K562 (cell line): ENCODE measurements around the gene SH3PXD2B. TPM values are rescaled to one million over a fixed set of nuclear protein-coding genes. Genes with fewer than 3 reads are reported as not detected.
A peak's percentile ranks its signal among the peaks of the same experiment; 100 is the strongest.

Source experiments
- CBFA2T3 ChIP-seq: fragments of 450-650 bp; IDR thresholded peaks from 2 replicates; pipeline ENCODE4 v1.6.1; 2017
- ETV1 ChIP-seq: fragments of 450-650 bp; conservative IDR thresholded peaks from 2 replicates; pipeline ENCODE4 v1.6.1; 2016; ENCODE audit warnings: missing genetic modification characterization, control low read depth, low read depth, missing compliant biosample characterization
- FOXA1 ChIP-seq: fragments of 450-650 bp; IDR thresholded peaks from 2 replicates; pipeline ENCODE4 v1.6.1; 2016; ENCODE audit warnings: mild to moderate bottlenecking, borderline replicate concordance
- FOXM1 ChIP-seq, 2 experiments: fragments of 450-650 bp in 1 of 2; sonication (generic) in 1 of 2; formaldehyde crosslinking in 1 of 2; IDR thresholded peaks; 2 replicates each; pipeline versions ENCODE4 v1.6.1 to v1.9.0; 2017 to 2022; ENCODE audit warnings: low read depth in 2 of 2, mild to moderate bottlenecking in 2 of 2, missing genetic modification reagents in 1 of 2, moderate library complexity in 1 of 2
- MGA ChIP-seq: fragments of 450-650 bp; IDR thresholded peaks from 2 replicates; pipeline ENCODE4 v1.6.1; 2016; ENCODE audit warnings: mild to moderate bottlenecking, moderate library complexity
- NFIC ChIP-seq: fragments of 450-650 bp; IDR thresholded peaks from 2 replicates; pipeline ENCODE4 v1.6.1; 2017; ENCODE audit warnings: mild to moderate bottlenecking, inconsistent platforms
- PRPF4 ChIP-seq: fragments of 200-400 bp; formaldehyde crosslinking; IDR thresholded peaks from one replicate; pipeline ENCODE4 v1.6.1; 2017; ENCODE audit warnings: low read length, low read depth, mild to moderate bottlenecking; ENCODE audit not compliant: insufficient read depth, poor library complexity, severe bottlenecking
- RAD21 ChIP-seq, 2 experiments: fragments of 250-450 bp in 1 of 2; fragments of 450-650 bp in 1 of 2; sonication (Bioruptor Pico) in 1 of 2; formaldehyde crosslinking in 1 of 2; IDR thresholded peaks in 1 of 2; conservative IDR thresholded peaks in 1 of 2; 2 replicates each; pipeline versions ENCODE4 v1.4.0 to v1.8.0; 2020 to 2022; ENCODE audit warnings: mild to moderate bottlenecking in 2 of 2, moderate library complexity in 1 of 2
- RBM25 ChIP-seq: fragments of 200-400 bp; formaldehyde crosslinking; IDR thresholded peaks from 2 replicates; pipeline ENCODE4 v1.6.1; 2018; ENCODE audit warnings: low read length, low read depth, moderate library complexity; ENCODE audit not compliant: severe bottlenecking
- RFX1 ChIP-seq: fragments of 450-650 bp; IDR thresholded peaks from 2 replicates; pipeline ENCODE4 v1.6.1; 2016; ENCODE audit warnings: mild to moderate bottlenecking, moderate library complexity
- RUNX1 ChIP-seq: sonication (generic); IDR thresholded peaks from 2 replicates; pipeline ENCODE4 v1.6.1; 2016; ENCODE audit warnings: antibody characterized with exemption, low read depth
- SIN3B ChIP-seq: fragments of 450-650 bp; IDR thresholded peaks from 2 replicates; pipeline ENCODE4 v1.6.1; 2017; ENCODE audit warnings: low read depth, mild to moderate bottlenecking, moderate library complexity
- SNRNP70 ChIP-seq: fragments of 200-400 bp; formaldehyde crosslinking; optimal IDR thresholded peaks from 2 replicates; pipeline ENCODE3; 2017; ENCODE audit warnings: low read depth, low read length
- ZNF134 ChIP-seq: fragments of 250-450 bp; sonication (Bioruptor Pico); conservative IDR thresholded peaks from 2 replicates; pipeline ENCODE4 v1.4.0; 2020
- ZNF740 ChIP-seq, 3 experiments: fragments of 200-800 bp in 1 of 3; sonication (Bioruptor generic) in 1 of 3; sonication (generic) in 1 of 3; formaldehyde crosslinking in 1 of 3; IDR thresholded peaks; 2 replicates each; pipeline versions ENCODE4 v1.6.1 to v1.8.0; 2016 to 2022; ENCODE audit warnings: mild to moderate bottlenecking in 2 of 3, missing compliant biosample characterization in 2 of 3, missing genetic modification characterization in 2 of 3, missing genetic modification reagents in 1 of 3
- polyA plus RNA-seq, 8 experiments: library from polyadenylated mRNA; depleted of rRNA in 4 of 8; stranded (reverse) in 5 of 8; unstranded in 3 of 8; fragments of >200 nt; fragmentation: Nextera tagmentation in 2 of 8; fragmentation: Illumina TruSeq in 1 of 8; extraction: Ambion mirVana in 2 of 8; extraction: Trizol in 1 of 8; gene quantifications; 2 replicates each; pipeline versions ENCODE4 v1.2.1 to v1.2.3, GENCODE V29; 2011 to 2014; ENCODE audit warnings: inconsistent platforms in 1 of 8, missing spikeins in 1 of 8
- total RNA-seq, 7 experiments: library from RNA; depleted of rRNA in 6 of 7; stranded (reverse); fragments of >200 nt in 6 of 7; fragmentation: Illumina TruSeq in 2 of 7; extraction: Trizol in 2 of 7; gene quantifications; 2 replicates each; pipeline versions ENCODE4 v1.2.1 to v1.2.3, GENCODE V29; 2011 to 2021; ENCODE audit warnings: low replicate concordance in 1 of 7

SH3PXD2B gene
- total and polyA plus RNA-seq, 9 of the 15 experiments (the other 6 are each of a cell fraction or from before 2014, with no cell fraction given) = 0.04 to 0.66 (median 0.19) TPM

GRCh38 chr5:172479034-172479783, 24.9 kb upstream of the SH3PXD2B start (continued):
- no peak for TF ChIP-seq PRPF4
- no peak for TF ChIP-seq SNRNP70
- TF ChIP-seq ZNF740 (CRISPR knock-in tag; IDR thresholded peaks at IDR 0.05) = peak; percentile 72
- TF ChIP-seq ZNF740 (tag; IDR thresholded peaks at IDR 0.05) = no peak
- no peak for TF ChIP-seq ZNF134 (CRISPR knock-in tag)
- TF ChIP-seq FOXA1 = no peak
- no peak for TF ChIP-seq CBFA2T3
- peak; percentile 92 to 98 for TF ChIP-seq RAD21 (CRISPR knock-in tag; conservative IDR thresholded peaks at IDR 0.05 in 1 of 2, IDR thresholded peaks at IDR 0.05 in 1 of 2)
- no peak for TF ChIP-seq RFX1
- TF ChIP-seq NFIC = no peak
- no peak for TF ChIP-seq MGA
- TF ChIP-seq FOXM1 (IDR thresholded peaks at IDR 0.05; ENCODE audit: low read depth) = no peak
- no peak for TF ChIP-seq FOXM1 (CRISPR knock-in tag; IDR thresholded peaks at IDR 0.05; ENCODE audit: low read depth)
- no peak for TF ChIP-seq RUNX1
- no peak for TF ChIP-seq ETV1 (tag)
- TF ChIP-seq SIN3B = no peak
- no peak for TF ChIP-seq RBM25
